Left kidney (tissue), 2 donors: ENCODE measurements around the gene FOXO1. TPM values are rescaled to one million over a fixed set of nuclear protein-coding genes. Genes with fewer than 3 reads are reported as not detected.

ENCODE experiments used
- DNase-seq: peaks from one replicate; pipeline ENCODE4 v3.0.0-alpha.2; 2013
- polyA plus RNA-seq: library from polyadenylated mRNA; unstranded; fragments of 120-200 nt; gene quantifications from one replicate; pipeline ENCODE4 v1.2.1, GENCODE V29; 2013; ENCODE audit not compliant: insufficient read length

The FOXO1 gene
- polyA plus RNA-seq, 1 donor, result 15.4 TPM

DNA sequence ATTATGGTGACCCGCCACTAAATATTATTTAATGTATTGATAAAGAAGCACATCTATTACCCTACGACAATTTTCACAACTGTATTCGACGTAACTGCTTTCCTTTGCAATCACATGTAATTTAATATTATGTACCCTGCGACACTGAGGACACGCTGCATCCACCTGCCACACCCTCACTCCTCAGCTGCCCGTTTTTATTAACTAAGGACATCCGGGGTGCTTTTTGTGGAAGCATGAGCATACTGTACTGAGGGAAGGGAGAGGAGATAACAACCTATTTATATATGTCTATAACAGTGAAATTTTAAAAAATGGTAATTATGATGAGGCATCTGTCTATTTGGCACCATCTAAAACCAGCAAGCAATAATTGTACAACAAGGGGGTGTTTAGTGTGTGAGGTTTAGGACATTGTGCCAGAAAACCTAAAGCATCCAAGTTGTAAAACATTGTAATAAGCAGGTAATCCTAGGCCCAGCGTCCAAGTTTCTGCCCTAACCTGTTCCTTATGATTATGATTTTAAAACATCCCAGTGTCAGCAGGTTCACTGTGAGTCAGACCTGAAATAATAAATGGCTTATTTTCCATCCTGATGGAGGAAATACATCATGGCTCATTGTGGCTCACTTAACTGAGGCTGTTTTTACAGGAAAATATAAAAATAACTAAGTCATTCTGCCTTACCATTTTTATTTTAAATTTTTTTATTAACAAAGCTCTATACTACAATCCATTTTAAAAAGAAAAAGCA lies 56.3 kb downstream of the FOXO1 start:
- no peak for DNase-seq

- DNase-seq, result no peak
These were observed 58.1 kb downstream of the FOXO1 start for GRCh38 chr13:40608308-40608707.

- DNase-seq, result no peak
These were observed 60.9 kb downstream of the FOXO1 start for GRCh38 chr13:40605573-40605972.

DNA sequence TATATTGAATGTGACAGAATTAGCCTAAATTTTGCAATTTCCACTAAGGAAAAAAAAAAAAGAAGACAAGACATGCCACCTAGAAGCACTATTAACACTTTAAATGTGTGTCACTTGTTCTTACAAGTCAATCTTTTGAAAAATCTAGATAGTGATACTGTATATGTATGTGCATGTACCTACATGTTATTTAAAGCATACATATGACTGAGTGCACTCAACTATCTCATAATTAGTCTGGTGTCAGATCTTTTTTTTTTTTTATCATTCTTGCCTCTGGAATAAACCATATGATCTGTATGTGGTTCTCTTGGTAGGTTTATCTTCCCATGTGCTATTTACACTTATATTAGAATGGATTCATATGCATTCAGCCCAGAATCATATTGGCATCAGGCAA lies 62.3 kb downstream of the FOXO1 start:
- DNase-seq, result no peak

DNA sequence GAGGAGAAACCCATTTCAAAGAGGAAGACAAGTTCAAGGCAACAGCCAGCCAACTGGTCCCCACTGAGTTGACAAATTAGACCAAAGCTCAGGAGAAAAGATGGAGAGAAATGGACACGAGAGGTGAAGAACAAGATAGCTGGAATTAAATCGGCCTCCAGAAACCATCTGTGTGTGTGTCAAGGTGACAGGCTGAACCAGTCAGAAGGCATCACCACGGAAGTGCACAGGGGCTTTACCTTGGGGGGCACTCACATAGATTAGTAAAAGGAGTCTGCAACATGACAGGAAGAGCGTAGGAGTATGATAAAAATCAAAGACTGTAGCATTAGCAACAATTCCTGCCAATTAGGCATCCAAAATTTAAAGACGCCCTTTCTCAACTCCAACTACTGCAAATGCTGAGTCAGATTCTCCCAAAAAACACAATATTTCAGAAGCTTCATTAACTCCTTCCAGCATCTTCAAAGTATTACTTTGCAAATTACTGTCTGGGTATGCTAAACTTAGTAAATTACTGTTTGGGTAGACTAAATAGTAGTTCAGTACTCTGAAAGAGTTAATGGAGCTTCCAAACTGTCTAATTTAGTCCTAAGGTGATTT lies 66.2 kb downstream of the FOXO1 start:
- no peak for DNase-seq

- DNase-seq, result no peak
These were observed 66.7 kb downstream of the FOXO1 start for GRCh38 chr13:40599747-40600146.

- no peak for DNase-seq
These were observed 67.3 kb downstream of the FOXO1 start for GRCh38 chr13:40599124-40599523.

- no peak for DNase-seq
These were observed 67.9 kb downstream of the FOXO1 start for GRCh38 chr13:40598569-40598968.

DNA sequence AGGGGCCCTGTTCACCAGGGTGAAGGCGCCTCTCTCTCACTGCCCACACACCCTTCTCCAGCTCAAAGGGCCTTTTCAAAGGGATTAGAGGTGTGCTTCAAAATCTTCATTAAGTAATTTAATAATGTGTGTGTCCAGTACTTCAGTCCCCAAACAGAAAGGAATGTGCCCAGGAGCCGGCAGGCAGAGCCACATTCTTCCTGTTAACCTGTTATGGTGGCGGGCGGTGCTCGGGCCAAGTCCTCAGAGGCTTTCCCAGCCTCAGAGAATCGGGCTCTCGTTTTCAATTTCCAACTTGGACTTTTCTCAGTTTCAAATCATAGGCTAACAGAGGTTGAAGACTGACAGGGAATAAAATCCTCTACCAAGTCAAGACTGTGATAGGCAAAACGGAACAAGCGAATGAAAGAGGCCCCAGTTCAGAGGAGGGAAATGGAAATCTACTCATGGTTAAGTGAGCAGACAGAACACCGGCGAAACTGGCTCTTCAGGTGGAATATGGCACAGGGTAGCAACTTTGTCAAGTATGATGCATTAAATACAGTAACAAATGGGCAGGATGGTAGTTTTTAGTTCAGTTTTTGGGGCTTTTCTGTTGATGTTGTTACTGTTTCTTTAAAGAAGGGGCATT lies 68.6 kb downstream of the FOXO1 start:
- no peak for DNase-seq

DNA sequence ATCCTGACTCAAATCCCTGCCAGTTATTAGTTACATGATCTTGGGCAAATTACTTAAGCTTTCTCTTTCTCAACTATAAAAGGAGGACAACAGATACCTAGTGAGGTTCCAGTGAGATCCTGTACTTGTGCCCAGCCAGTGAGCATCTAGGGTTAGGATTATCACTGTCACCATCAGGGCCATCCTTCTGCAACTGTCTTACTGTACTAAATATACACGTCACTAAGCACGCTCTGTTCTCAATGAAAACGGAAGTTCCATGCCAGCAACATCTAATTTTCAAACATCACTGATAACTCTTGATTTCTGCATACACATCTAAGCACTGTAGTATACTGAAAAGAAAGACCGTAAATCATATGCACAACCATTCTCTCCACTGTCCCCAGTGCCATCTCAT lies 70.0 kb downstream of the FOXO1 start:
- no peak for DNase-seq

- DNase-seq, result no peak
These were observed 70.7 kb downstream of the FOXO1 start for GRCh38 chr13:40595693-40596092.

DNA sequence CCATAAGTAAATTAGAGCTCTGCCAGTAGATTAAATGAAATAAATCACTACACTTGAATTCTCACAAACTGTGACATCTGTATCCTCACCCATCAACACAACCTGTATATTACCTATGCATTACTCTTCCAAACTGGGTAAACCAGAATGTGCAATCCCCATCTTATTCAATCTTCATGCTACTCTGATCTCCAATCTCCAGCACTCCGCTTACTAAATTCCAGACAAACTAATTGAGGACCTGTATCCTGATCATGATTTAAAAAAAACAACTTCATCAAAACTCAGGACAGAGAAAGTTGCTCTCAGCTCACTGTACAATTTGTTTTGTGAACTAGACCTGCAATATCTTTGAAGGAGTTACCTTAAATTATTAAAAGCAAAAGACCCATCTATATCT lies 74.4 kb downstream of the FOXO1 start:
- DNase-seq, result no peak

DNA sequence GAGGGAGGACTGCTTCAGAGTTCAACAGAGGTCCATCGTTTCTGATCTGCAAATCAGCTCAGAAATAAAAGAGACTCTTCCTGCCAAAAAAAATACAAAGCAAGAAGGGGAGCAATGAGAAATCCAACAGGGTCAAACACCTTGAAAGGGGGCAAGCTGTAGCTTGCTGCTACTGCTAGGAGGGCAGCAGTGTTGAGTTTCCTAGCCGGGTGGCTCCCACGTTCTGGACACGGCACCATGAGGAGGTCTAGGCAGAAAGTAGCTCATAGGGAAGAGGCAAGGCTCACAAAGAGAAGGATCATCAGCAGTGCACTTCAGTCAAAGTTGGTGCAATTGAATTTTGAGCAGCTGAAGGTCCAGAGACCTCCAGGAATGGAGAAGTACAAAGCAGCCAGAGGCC lies 75.3 kb downstream of the FOXO1 start:
- no peak for DNase-seq

GRCh38 chr13:40590112-40590862 lies 76.2 kb downstream of the FOXO1 start:
- no peak for DNase-seq

DNA sequence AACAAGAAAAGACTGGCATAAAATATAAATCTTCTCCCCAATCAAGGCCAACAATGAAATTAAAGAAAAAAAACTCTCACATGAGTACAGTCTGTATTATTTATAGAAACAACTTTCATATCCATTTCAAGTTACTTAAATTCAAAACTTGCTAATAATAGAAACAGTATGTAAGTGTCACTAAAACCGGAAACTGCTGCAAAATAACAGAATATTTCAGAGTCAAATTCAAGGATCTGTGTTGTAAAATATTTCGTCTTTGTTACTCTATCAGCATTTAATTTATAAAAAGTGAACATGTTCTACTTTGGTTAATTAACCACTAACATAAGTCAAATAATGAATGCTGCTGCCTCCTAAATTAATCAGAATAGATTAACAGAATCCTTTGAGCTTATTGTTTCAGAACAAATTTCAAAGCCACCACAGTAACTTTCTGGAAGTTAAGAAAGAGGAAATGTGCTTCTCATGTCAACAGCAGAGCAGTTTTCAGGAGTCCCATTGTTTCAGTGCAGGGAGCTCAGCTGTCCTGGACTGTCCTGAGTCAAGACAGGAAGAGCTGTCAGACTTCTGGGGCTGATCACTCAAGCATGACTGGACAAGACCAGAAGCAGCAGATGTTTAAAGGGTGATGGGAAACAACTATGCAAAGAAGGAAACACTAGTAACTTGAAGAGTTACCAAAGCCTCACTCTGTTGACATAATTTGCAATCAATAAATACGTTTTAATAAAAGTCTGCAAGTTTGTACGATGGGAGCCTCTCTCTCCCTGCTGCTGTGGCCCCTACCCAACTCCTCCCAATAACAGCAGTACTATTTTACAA lies 76.9 kb downstream of the FOXO1 start:
- peak; percentile 40 for DNase-seq

DNA sequence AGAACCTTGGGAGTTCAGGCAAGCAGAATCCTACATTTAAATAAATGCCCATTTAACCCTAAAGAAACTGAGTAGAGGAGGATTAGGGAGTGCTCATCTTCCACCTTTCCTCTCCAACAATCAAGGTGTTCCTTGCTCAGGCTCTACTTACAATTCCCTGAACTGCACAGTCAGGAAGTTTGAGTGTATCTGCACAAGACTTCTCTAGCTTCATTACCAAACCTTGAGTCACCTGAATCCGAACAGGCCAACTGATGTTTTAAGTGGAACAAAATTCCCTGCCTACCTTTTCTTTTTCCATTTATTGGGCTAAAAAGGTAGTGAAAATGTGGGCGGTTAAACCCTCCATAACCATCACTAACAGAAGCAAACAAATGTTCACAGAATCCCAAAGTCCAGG lies 78.3 kb downstream of the FOXO1 start:
- DNase-seq, result no peak

- DNase-seq, result no peak
These were observed 79.4 kb downstream of the FOXO1 start for GRCh38 chr13:40586886-40587565.

- no peak for DNase-seq
These were observed 80.5 kb downstream of the FOXO1 start for GRCh38 chr13:40585911-40586471.

- no peak for DNase-seq
These were observed 82.7 kb downstream of the FOXO1 start for GRCh38 chr13:40583738-40584137.

- DNase-seq, result no peak
These were observed 83.9 kb downstream of the FOXO1 start for GRCh38 chr13:40582531-40582930.

DNA sequence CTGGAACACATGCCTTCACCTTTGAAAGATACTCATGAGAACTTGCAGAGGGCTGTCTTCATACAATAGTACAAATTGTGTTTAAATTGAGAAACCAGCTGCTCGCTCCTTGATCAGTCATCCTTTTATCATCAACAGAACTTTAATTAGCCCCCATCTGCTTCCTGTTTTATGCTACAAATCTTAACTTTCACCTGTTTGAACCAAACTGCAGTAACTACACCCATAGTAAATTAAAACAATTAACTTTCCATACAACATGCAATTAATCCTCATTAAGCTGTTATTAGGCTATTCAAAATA lies 85.2 kb downstream of the FOXO1 start:
- no peak for DNase-seq
